ENCODE results near the gene PLA2G6. TPM values are rescaled to one million over a fixed set of nuclear protein-coding genes. Genes with fewer than 3 reads are reported as not detected.

The PLA2G6 gene
- total RNA-seq, 1 donor from 2014 or later = 52.4 TPM

DNA sequence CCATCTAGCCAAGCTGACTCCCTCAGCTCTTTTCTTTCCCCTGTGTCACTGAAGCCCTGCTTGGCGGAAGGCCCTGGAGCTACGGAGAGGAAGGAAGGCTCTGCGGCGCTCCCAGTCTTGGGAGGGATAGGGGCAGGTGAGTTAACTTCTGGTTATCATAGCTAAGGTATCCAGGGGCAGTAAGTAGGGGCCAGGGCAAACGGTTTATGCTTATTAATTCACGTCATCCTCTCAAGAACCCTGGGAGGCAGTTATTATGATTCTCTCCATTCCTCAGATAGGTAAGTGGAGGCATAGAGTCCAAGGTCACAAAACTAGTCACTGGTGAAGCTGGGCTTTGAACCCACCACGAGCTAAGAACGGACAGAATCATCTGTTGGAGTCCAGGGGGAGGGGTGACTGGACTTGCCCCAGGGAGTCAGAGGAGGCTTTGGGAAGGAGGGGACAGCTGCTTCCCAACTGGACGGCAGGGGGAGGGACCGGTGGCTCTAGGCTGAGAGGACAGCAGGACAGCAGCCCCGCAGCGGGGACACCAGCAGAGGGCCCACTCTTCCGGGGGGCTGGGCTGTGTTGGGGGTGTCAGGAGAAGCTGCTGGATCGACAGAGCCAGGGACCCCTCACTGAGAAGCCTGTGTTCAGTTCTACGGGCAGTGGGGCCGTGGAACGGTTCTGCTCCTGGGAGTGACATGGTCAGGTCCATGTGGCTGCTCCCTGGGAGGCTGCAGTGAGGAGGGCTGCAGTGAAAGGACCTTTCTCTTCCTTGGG, 74.6 kb downstream of the PLA2G6 start:
- intact Hi-C loops (cut with DNase I) = no loop called here
- H3K9me3 ChIP-seq = no peaks in the 10 kb centered on the region
- TF ChIP-seq, protein P1, sequence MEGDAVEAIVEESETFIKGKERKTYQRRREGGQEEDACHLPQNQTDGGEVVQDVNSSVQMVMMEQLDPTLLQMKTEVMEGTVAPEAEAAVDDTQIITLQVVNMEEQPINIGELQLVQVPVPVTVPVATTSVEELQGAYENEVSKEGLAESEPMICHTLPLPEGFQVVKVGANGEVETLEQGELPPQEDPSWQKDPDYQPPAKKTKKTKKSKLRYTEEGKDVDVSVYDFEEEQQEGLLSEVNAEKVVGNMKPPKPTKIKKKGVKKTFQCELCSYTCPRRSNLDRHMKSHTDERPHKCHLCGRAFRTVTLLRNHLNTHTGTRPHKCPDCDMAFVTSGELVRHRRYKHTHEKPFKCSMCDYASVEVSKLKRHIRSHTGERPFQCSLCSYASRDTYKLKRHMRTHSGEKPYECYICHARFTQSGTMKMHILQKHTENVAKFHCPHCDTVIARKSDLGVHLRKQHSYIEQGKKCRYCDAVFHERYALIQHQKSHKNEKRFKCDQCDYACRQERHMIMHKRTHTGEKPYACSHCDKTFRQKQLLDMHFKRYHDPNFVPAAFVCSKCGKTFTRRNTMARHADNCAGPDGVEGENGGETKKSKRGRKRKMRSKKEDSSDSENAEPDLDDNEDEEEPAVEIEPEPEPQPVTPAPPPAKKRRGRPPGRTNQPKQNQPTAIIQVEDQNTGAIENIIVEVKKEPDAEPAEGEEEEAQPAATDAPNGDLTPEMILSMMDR (IDR thresholded peaks at IDR 0.05) = no peak
- no peak overlapping the region for H3K27ac ChIP-seq
- H3K36me3 ChIP-seq = no peaks in the 10 kb centered on the region
- no peaks in the 10 kb centered on the region for H3K4me1 ChIP-seq
- H3K27me3 ChIP-seq = no peaks in the 10 kb centered on the region
- ATAC-seq (no peak), DNase-seq (no peak)
- no peak overlapping the region for H3K4me3 ChIP-seq

DNA sequence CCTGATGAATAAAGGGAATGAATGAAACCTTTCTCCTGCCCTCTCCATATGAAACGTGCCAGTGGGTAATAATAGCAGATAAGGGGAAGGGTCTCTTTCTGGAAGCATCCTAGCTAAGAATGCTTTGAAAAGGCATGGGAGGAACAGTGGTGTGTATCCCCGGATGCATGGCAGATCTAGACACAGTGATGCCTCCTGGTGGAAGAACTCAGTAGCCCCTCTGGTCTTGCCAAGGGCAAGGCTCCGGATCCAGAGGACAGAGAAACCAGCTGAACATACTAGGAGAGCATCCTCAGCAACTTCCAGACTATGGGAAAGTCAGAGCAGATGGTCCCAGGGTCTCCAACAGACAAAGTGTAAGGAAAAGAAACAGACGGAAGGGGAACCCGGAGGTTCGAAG, 77.5 kb downstream of the PLA2G6 start:
- no peak overlapping the region for H3K4me3 ChIP-seq
- ATAC-seq = peak; percentile 33
- no peaks in the 10 kb centered on the region for H3K36me3 ChIP-seq
- H3K4me1 ChIP-seq = no peaks in the 10 kb centered on the region
- H3K9me3 ChIP-seq = no peaks in the 10 kb centered on the region
- intact Hi-C loops (cut with DNase I) = no loop called here
- TF ChIP-seq, protein P1 (IDR thresholded peaks at IDR 0.05) = peak; percentile 17
- no peaks in the 10 kb centered on the region for H3K27me3 ChIP-seq
- DNase-seq = no peak
- no peak overlapping the region for H3K27ac ChIP-seq

DNA sequence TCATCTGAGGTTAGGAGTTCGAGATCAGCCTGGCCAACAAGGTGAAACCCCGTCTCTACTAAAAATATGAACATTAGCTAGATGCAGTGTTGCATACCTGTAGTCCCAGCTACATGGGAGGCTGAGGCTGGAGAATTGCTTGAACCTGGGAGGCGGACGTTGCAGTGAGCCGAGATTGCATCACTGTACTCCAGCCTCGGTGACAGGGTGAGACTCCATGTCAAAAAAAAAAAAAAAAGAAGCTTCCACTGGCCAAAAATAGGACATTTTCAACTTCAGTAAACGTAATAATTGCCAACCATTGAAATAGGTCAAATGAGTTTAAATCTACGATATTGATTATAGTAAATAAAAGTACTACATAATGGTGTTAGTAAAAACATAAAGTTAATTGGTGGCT, 78.0 kb downstream of the PLA2G6 start:
- Histone ChIP-seq H3K27me3 (no peaks in the 10 kb centered on the region), H3K27ac (no peak overlapping the region), H3K4me1 (peaks cover 2% of the 10 kb centered on the region), H3K4me3 (no peak overlapping the region), H3K9me3 (no peaks in the 10 kb centered on the region), H3K36me3 (no peaks in the 10 kb centered on the region)
- no peak for DNase-seq
- TF ChIP-seq, protein P1 (IDR thresholded peaks at IDR 0.05) = no peak
- no peak for ATAC-seq
- intact Hi-C loops (cut with DNase I) = no loop called here

DNA sequence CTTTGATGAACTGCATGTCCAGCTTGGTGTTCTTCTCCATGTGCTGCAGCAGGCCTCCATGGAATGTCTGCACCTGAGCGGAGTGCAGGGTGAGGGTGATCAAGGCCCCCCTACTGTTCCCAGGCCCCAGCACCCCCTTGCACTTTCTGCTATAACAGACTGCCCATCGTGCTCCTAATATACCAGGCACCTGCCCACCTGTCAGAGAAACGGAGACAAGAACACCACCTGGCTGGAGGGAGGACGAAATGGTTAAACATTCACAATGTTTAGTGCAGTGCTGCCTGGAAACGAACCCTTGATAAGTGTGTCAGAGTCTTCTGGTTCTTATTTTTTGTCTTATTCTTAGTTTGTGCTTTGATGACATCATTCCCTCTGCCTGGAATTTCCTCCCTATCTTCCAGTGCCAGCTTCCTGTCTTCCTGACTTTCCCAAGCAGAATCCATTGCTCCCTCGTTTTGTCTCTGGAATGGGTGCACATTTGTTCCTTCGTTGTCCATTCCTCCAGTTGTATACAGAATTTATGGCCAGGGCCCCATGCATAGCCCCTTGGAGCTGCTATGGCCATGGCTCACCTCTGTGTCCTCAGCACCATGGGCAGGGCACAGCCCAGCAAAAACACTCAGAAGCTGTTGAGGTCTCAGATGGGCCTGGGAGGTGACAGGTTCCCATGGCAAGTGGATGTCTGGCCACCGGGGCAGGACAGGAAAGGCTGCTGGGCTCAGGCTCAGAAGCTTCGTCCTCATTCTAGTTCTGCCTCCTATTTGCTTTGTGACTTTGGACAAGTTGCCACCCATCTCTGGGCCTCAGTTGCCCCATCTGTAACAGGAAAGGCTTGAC, 83.0 kb downstream of the PLA2G6 start:
- Histone ChIP-seq H3K27me3 (no peaks in the 10 kb centered on the region), H3K27ac (no peak overlapping the region), H3K9me3 (no peaks in the 10 kb centered on the region), H3K4me3 (no peak overlapping the region), H3K36me3 (no peaks in the 10 kb centered on the region), H3K4me1 (peaks cover 5% of the 10 kb centered on the region)
- intact Hi-C loops (cut with DNase I) = no loop called here
- no peak for DNase-seq
- ATAC-seq = peak; percentile 13
- TF ChIP-seq, protein P1 (IDR thresholded peaks at IDR 0.05) = no peak

DNA sequence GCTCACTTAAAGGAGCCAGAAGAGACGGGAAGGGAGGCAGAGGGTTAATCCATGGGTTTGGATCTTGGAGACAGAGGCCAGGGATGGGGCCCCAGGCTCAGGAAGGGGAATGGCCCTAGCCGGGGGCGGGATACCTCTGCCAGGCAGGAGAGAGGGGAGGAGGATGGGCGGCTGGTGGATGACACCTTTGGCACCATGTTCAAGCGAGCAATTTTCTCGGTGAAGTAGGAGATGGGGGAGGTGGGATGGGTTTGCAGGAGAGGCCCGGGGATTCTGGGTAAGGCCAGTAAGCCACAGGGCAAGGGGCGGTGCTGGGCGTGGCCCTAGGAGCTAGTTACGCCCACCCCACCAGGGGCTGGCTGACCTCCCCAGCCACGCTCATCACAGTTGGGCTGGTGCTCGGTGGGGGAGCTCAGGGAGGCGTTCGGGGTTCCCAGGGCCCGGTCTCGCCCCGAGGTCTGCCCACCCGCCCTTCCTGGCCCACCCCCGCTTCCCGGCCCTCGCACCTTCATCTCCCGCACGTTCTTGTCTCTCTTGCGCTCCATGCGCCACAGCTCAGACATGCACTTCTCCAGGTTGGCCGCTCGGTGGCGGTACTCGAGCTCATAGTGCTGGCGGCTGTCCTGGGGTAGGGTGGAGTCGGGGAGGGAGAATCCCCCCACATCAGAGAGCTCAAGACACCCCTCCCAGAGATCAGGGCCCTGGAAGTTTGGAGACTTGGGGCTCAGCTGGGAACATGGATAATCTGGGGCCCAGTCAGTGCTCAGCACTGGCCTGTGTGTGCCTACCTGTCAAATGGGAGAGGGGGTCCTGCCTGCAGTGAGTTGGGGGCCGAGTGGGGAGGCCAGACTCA, 83.8 kb downstream of the PLA2G6 start:
- intact Hi-C loops (cut with DNase I) = no loop called here
- no peaks in the 10 kb centered on the region for H3K9me3 ChIP-seq
- DNase-seq = no peak

More for the DNA sequence above, 83.8 kb downstream of the PLA2G6 start:
- H3K36me3 ChIP-seq = no peaks in the 10 kb centered on the region
- TF ChIP-seq, protein P1 (IDR thresholded peaks at IDR 0.05) = peak; percentile 16
- peaks cover 5% of the 10 kb centered on the region for H3K4me1 ChIP-seq
- peak; percentile 46 for ATAC-seq
- no peak overlapping the region for H3K27ac ChIP-seq
- H3K27me3 ChIP-seq = no peaks in the 10 kb centered on the region
- no peak overlapping the region for H3K4me3 ChIP-seq

Measured in upper lobe of right lung (tissue), 1 donor.